ENCODE data around the gene USP35. TPM values are rescaled to one million over a fixed set of nuclear protein-coding genes. Genes with fewer than 3 reads are reported as not detected.
A peak's percentile ranks its signal among the peaks of the same experiment; 100 is the strongest.

USP35 gene
- total and polyA plus RNA-seq, 7 donors, result 1.3 to 7.1 (median 3.3) TPM

GRCh38 chr11:78145511-78146025 lies 43.2 kb upstream of the USP35 start:
- ATAC-seq, result no peak
- 76 to 84% (median 81%) methylated on average over 1 of the region's 1 CpG for WGBS, 3 donors
- intact Hi-C loops (cut with DNase I), result loop anchor here (5.0 to 10.0 kb wide), 3 partner anchors 279 to 419 kb away; no protein-coding TSS in a partner anchor
- Histone ChIP-seq H3K27ac (no peak overlapping the region), H3K4me1 (peaks cover 7% of the 10 kb centered on the region), H3K27me3 (ENCODE audit: insufficient read depth in 3 of 3, low read length in 2 of 3) (no peaks in the 10 kb centered on the region), H3K36me3 (ENCODE audit: insufficient read depth in 1 of 2, low read depth in 1 of 2) (peaks cover 0 to 16% of the 10 kb centered on the region in 2 donors), H3K4me3 (no peak overlapping the region), H3K9me3 (no peaks in the 10 kb centered on the region)
- no peak for TF ChIP-seq CTCF (IDR thresholded peaks at IDR 0.05)
- DNase-seq, result no peak

GRCh38 chr11:78147807-78148206 lies 40.9 kb upstream of the USP35 start:
- Histone ChIP-seq H3K36me3 (ENCODE audit: insufficient read depth in 1 of 2, low read depth in 1 of 2) (peaks cover 0 to 16% of the 10 kb centered on the region in 2 donors), H3K9me3 (no peaks in the 10 kb centered on the region), H3K27me3 (ENCODE audit: insufficient read depth in 3 of 3, low read length in 2 of 3) (no peaks in the 10 kb centered on the region), H3K27ac (no peak overlapping the region), H3K4me1 (peaks cover 5% of the 10 kb centered on the region), H3K4me3 (no peak overlapping the region)
- WGBS, 3 donors, result 77 to 96% (median 86%) methylated on average over 2 of the region's 2 CpGs
- no peak for ATAC-seq
- TF ChIP-seq CTCF (IDR thresholded peaks at IDR 0.05), result no peak
- DNase-seq, result no peak
- intact Hi-C loops (cut with DNase I), result loop anchor here (5.0 to 10.0 kb wide), 3 partner anchors 277 to 417 kb away; no protein-coding TSS in a partner anchor

GRCh38 chr11:78149646-78150045 lies 39.1 kb upstream of the USP35 start:
- H3K27me3 ChIP-seq (ENCODE audit: insufficient read depth in 3 of 3, low read length in 2 of 3), result no peaks in the 10 kb centered on the region
- WGBS, 3 donors, result 0 to 13% (median 2%) methylated on average over 1 of the region's 1 CpG
- H3K4me1 ChIP-seq, result peaks cover 5% of the 10 kb centered on the region
- intact Hi-C loops (cut with DNase I), result loop anchor here (5.0 to 10.0 kb wide), 4 partner anchors 275 to 418 kb away; no protein-coding TSS in a partner anchor
- DNase-seq (no peak), ATAC-seq (peak; percentile 68 to 98 (median 88))
- no peak overlapping the region for H3K4me3 ChIP-seq
- H3K36me3 ChIP-seq (ENCODE audit: insufficient read depth in 1 of 2, low read depth in 1 of 2), result peaks cover 0 to 7% of the 10 kb centered on the region in 2 donors
- TF ChIP-seq CTCF (IDR thresholded peaks at IDR 0.05), result peak; percentile 31
- H3K9me3 ChIP-seq, result no peaks in the 10 kb centered on the region
- H3K27ac ChIP-seq, result no peak overlapping the region

- TF ChIP-seq CTCF (IDR thresholded peaks at IDR 0.05), result no peak
- Histone ChIP-seq H3K36me3 (ENCODE audit: insufficient read depth in 1 of 2, low read depth in 1 of 2) (peaks cover 0 to 7% of the 10 kb centered on the region in 2 donors), H3K4me3 (no peak overlapping the region), H3K27ac (no peak overlapping the region), H3K9me3 (no peaks in the 10 kb centered on the region), H3K27me3 (ENCODE audit: insufficient read depth in 3 of 3, low read length in 2 of 3) (no peaks in the 10 kb centered on the region), H3K4me1 (peaks cover 5% of the 10 kb centered on the region)
- intact Hi-C loops (cut with DNase I), result loop anchor here in 1 of 2 donors (5.0 kb wide), 1 partner anchor 417 kb away; no protein-coding TSS in a partner anchor
- no peak for ATAC-seq
- DNase-seq, result no peak
- 95 to 96% (median 96%) methylated on average over 4 of the region's 4 CpGs for WGBS, 3 donors
Measured at GRCh38 chr11:78150346-78150745, 38.4 kb upstream of the USP35 start.

GRCh38 chr11:78150754-78151153 lies 38.0 kb upstream of the USP35 start:
- no peak overlapping the region for H3K27ac ChIP-seq
- no peaks in the 10 kb centered on the region for H3K27me3 ChIP-seq (ENCODE audit: insufficient read depth in 3 of 3, low read length in 2 of 3)
- no peak for TF ChIP-seq CTCF (IDR thresholded peaks at IDR 0.05)
- intact Hi-C loops (cut with DNase I), result loop anchor here in 1 of 2 donors (5.0 kb wide), 1 partner anchor 417 kb away; no protein-coding TSS in a partner anchor
- peaks cover 0 to 7% of the 10 kb centered on the region in 2 donors for H3K36me3 ChIP-seq (ENCODE audit: insufficient read depth in 1 of 2, low read depth in 1 of 2)
- H3K4me1 ChIP-seq, result peaks cover 5% of the 10 kb centered on the region
- DNase-seq (no peak), ATAC-seq (no peak)
- H3K4me3 ChIP-seq, result no peak overlapping the region
- no peaks in the 10 kb centered on the region for H3K9me3 ChIP-seq
